Left lung (tissue), 10 donors: ENCODE results near the gene AGFG1. TPM values are rescaled to one million over a fixed set of nuclear protein-coding genes. Genes with fewer than 3 reads are reported as not detected.

ENCODE experiments used
- ATAC-seq: fragments of 200-7000 bp; cut with Tn5 transposase; one replicate; pipeline ENCODE4 v1.9.1; 2020; ENCODE audit warnings: moderate library complexity
- DNase-seq, 4 donors: peaks; one replicate each; pipeline ENCODE4 v3.0.0-alpha.2; 2013 to 2020
- H3K27ac ChIP-seq, 2 donors: fragments of 200-600 bp; sonication (generic) in 1 of 2; one replicate each; pipeline versions ENCODE4 v1.5.0 to v1.8.0; 2020 to 2021
- H3K27me3 ChIP-seq, 2 donors: fragments of 200-600 bp; sonication (generic) in 1 of 2; one replicate each; pipeline versions ENCODE4 v1.5.0 to v1.8.0; 2020 to 2021
- H3K36me3 ChIP-seq, 2 donors: fragments of 200-600 bp; sonication (generic) in 1 of 2; one replicate each; pipeline versions ENCODE4 v1.5.0 to v1.8.0; 2020 to 2021
- H3K4me1 ChIP-seq, 2 donors: fragments of 200-600 bp; one replicate each; pipeline ENCODE4 v1.8.0; 2021
- H3K4me3 ChIP-seq, 2 donors: fragments of 200-600 bp; sonication (generic) in 1 of 2; one replicate each; pipeline versions ENCODE4 v1.5.0 to v1.8.0; 2020 to 2021; ENCODE audit warnings: mild to moderate bottlenecking in 1 of 2
- H3K9me3 ChIP-seq, 2 donors: fragments of 200-600 bp; sonication (generic) in 1 of 2; one replicate each; pipeline versions ENCODE4 v1.5.0 to v1.8.0; 2020 to 2021
- CTCF ChIP-seq, 2 donors: fragments of 200-600 bp; sonication (generic) in 1 of 2; IDR thresholded peaks; one replicate each; pipeline versions ENCODE4 v1.5.0 to v1.8.0; 2021; ENCODE audit warnings: antibody characterized with exemption in 2 of 2
- intact Hi-C, 2 donors: fragments of 100-400 bp; cut with DNase I; formaldehyde crosslinking; loops; one replicate each; pipeline versions ENCODE4 v1.11.2 to v1.14.2; 2022
- polyA plus RNA-seq, 6 donors: library from polyadenylated mRNA; unstranded; fragments of 120-200 nt; gene quantifications; one replicate each; pipeline ENCODE4 v1.2.1, GENCODE V29; 2013; ENCODE audit not compliant: insufficient read length in 6 of 6
- total RNA-seq, 2 donors: library from RNA; stranded (reverse); fragmentation: NEBNext Ultra II Directional; extraction: Animal tissue kit (Norgen Biotek cat#: 25700); gene quantifications; one replicate each; pipeline ENCODE4 v1.2.1, GENCODE V29; 2021
- donor health status: DM: no; HTN: yes; CAD: no.
- donor health status: DM: no; HTN: no; CAD: no.

AGFG1 gene
- total and polyA plus RNA-seq, 8 donors = 57.2 to 118 (median 64.2) TPM

GRCh38 chr2:227451655-227451992 lies 20.3 kb upstream of the AGFG1 start:
- Histone ChIP-seq H3K4me1 (peaks cover 3 to 41% of the 10 kb centered on the region in 2 donors), H3K4me3 (no peak overlapping the region), H3K27me3 (no peaks in the 10 kb centered on the region), H3K27ac (peak overlapping the region in 1 of 2 donors; percentile 82), H3K9me3 (no peaks in the 10 kb centered on the region), H3K36me3 (no peaks in the 10 kb centered on the region)
- no peak for TF ChIP-seq CTCF (IDR thresholded peaks at IDR 0.05)
- no peak for DNase-seq
- intact Hi-C loops = no loop called here
- ATAC-seq = no peak

DNA sequence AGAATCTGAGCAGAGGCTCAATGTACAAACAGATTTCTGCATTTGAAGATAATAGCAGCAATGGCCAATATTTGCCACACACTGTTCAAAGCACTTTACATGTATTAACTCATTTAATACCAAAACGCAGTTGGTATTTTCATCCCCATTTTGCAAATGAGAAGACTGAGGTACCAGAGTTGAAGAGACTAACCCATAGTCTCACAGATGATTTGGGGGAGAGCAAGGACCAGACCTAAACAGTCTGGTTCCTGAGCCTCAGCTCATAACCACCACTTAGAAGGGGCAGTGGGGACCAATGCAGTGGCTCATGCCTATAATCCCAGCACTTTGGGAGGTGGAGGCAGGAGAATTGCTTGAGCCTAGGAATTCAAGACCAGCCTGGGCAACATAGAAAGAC lies 18.1 kb upstream of the AGFG1 start:
- no peak overlapping the region for H3K27ac ChIP-seq
- intact Hi-C loops = no loop called here

DNA sequence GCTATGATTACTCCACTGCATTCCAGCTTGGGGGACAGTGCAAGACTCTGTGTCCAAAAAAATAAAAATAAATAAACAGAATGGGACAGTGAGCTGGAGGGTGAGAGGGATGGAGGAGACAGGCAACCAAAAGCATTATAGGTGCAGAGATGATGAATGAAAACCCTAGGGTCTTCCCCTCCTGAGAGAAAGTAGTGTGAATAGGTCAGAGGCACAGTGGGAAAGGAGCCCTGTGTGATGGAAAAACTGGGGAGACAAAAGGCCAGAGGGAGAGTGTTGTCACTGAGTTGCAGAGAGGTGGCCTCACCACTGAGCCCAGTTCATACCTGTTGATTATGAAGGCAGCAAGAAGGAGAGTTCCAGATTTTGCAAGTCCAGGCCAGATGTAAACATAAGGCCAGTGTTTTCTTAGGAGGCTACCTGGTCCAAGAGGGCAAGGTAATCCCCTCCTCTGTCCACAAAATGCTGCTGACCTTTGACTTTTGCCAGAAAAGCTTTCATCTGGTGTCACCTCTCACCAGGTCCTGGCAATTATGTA lies 17.6 kb upstream of the AGFG1 start:
- intact Hi-C loops = no loop called here
- TF ChIP-seq CTCF (IDR thresholded peaks at IDR 0.05) = no peak
- Histone ChIP-seq H3K36me3 (no peaks in the 10 kb centered on the region), H3K9me3 (no peaks in the 10 kb centered on the region), H3K4me3 (no peak overlapping the region), H3K27me3 (no peaks in the 10 kb centered on the region), H3K27ac (no peak overlapping the region), H3K4me1 (peaks cover 3 to 39% of the 10 kb centered on the region in 2 donors)
- ATAC-seq (no peak), DNase-seq (no peak)

More for the DNA sequence above, 18.1 kb upstream of the AGFG1 start:
- Histone ChIP-seq H3K27me3 (no peaks in the 10 kb centered on the region), H3K36me3 (no peaks in the 10 kb centered on the region), H3K4me3 (no peak overlapping the region), H3K4me1 (peaks cover 3 to 41% of the 10 kb centered on the region in 2 donors), H3K9me3 (no peaks in the 10 kb centered on the region)
- no peak for DNase-seq
- ATAC-seq = no peak
- no peak for TF ChIP-seq CTCF (IDR thresholded peaks at IDR 0.05)

DNA sequence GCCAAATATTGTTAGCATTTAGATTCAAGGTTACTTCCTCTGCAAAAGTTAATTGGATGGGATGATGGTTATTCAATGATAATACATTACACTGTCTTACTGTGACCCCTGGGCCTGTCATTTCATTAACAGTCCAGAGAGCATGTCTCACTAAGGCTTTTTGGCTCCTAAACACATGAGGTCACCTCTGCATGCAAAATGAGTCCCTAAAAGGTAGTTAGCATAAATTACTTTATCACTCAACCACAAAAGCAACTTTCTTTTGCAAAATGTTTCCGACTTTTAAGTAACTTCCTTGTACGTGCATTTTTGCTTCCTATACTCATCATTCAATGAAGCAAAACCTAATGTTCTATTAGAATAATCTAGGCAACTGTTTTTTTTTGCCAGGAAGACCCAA lies 16.8 kb upstream of the AGFG1 start:
- no peak for DNase-seq
- no peak for TF ChIP-seq CTCF (IDR thresholded peaks at IDR 0.05)

GRCh38 chr2:227456102-227456501 lies 15.9 kb upstream of the AGFG1 start:
- no peak for TF ChIP-seq CTCF (IDR thresholded peaks at IDR 0.05)
- H3K27ac ChIP-seq = no peak overlapping the region
- peaks cover 0 to 40% of the 10 kb centered on the region in 2 donors for H3K4me1 ChIP-seq
- no peaks in the 10 kb centered on the region for H3K9me3 ChIP-seq
- intact Hi-C loops = no loop called here
- DNase-seq (no peak), ATAC-seq (no peak)
- no peaks in the 10 kb centered on the region for H3K27me3 ChIP-seq
- H3K4me3 ChIP-seq = no peak overlapping the region
- no peaks in the 10 kb centered on the region for H3K36me3 ChIP-seq

More for the DNA sequence above, 16.8 kb upstream of the AGFG1 start:
- H3K27me3 ChIP-seq = no peaks in the 10 kb centered on the region
- H3K4me1 ChIP-seq = peaks cover 3 to 38% of the 10 kb centered on the region in 2 donors
- no peak for ATAC-seq
- H3K36me3 ChIP-seq = no peaks in the 10 kb centered on the region
- H3K9me3 ChIP-seq = no peaks in the 10 kb centered on the region
- intact Hi-C loops = no loop called here
- H3K4me3 ChIP-seq = no peak overlapping the region
- H3K27ac ChIP-seq = peak overlapping the region in 1 of 2 donors; percentile 1
